K562 (cell line): Measurements from ENCODE around the gene TGFBR2. TPM values are rescaled to one million over a fixed set of nuclear protein-coding genes. Genes with fewer than 3 reads are reported as not detected.

Source experiments
- ATAC-seq: fragments of 200-7000 bp; cut with Tn5 transposase; 3 replicates; pipeline ENCODE4 v1.9.1; 2020; ENCODE audit warnings: moderate library complexity
- BruUV-seq: library from RNA; stranded (reverse); fragments of 400-500 nt; replicated peaks from 2 replicates; lab custom pipeline; 2021; lab: Mats Ljungman, UMichigan
- CTCF ChIA-PET: fragments of 300-600 bp; formaldehyde crosslinking; extraction: SDS; loops from one replicate; lab custom pipeline; 2021; ENCODE audit warnings: low intra/inter-chr PET ratio; lab: Yijun Ruan, JAX
- POLR2A ChIA-PET: fragments of 300-600, 350-650 bp; sonication (Branson Sonifier 250); formaldehyde crosslinking; extraction: SDS; loops from one replicate; lab custom pipeline; 2021; ENCODE audit warnings: antibody characterized with exemption, inconsistent platforms; lab: Yijun Ruan, JAX
- DNase-seq, 4 experiments: peaks; one replicate each; pipeline versions ENCODE4 v3.0.0 to v3.0.0-alpha.2; 2011 to 2018; ENCODE audit warnings: low spot score in 3 of 4, mixed read lengths in 3 of 4; ENCODE audit errors: extremely low read depth in 1 of 4
- FAIRE-seq: peaks from 2 replicates; lab custom pipeline; 2011; peaks lifted over from hg19 to GRCh38; lab: Jason Lieb, UNC
- H2AFZ ChIP-seq: 2 replicates; pipeline ENCODE4 v1.6.0; 2011; ENCODE audit warnings: low read depth, low read length, control low read depth, inconsistent platforms
- H3K27ac ChIP-seq: fragments of 200-600 bp; 3 replicates; pipeline ENCODE4 v1.8.0; 2011; ENCODE audit warnings: low read depth, mild to moderate bottlenecking, control low read depth, inconsistent platforms, low read length, moderate library complexity, mixed read lengths; ENCODE audit errors: extremely low read depth
- H3K27me3 ChIP-seq, 2 experiments: fragments of 300-600 bp in 1 of 2; 2 replicates in 1 of 2; 3 replicates in 1 of 2; pipeline versions ENCODE4 v1.6.0 to v1.8.0; 2011; ENCODE audit warnings: inconsistent platforms in 2 of 2, low read length in 2 of 2, mild to moderate bottlenecking in 1 of 2, mixed read lengths in 1 of 2, moderate library complexity in 1 of 2; ENCODE audit not compliant: control insufficient read depth in 2 of 2, insufficient read depth in 2 of 2
- H3K36me3 ChIP-seq: fragments of 300-600 bp; 3 replicates; pipeline ENCODE4 v1.8.0; 2011; ENCODE audit warnings: mild to moderate bottlenecking, low read length, inconsistent platforms; ENCODE audit not compliant: control insufficient read depth, insufficient read depth
- H3K4me1 ChIP-seq, 2 experiments: fragments of 200-600 bp in 1 of 2; replicated peaks in 1 of 2; 2 replicates in 1 of 2; 3 replicates in 1 of 2; pipeline versions ENCODE4 v1.5.1 to v1.8.0; 2011; ENCODE audit warnings: inconsistent platforms in 2 of 2, low read length in 2 of 2, mild to moderate bottlenecking in 1 of 2, mixed read lengths in 1 of 2, moderate library complexity in 1 of 2; ENCODE audit not compliant: control insufficient read depth in 2 of 2, insufficient read depth in 2 of 2
- H3K4me2 ChIP-seq: 2 replicates; pipeline ENCODE4 v1.6.1; 2011; ENCODE audit warnings: low read length, control low read depth, inconsistent platforms, mixed read lengths; ENCODE audit not compliant: insufficient read depth
- H3K4me3 ChIP-seq: fragments of 200-600 bp; sonication (generic), shearing (Covaris generic); 2 replicates; pipeline ENCODE4 v1.5.1; 2016; ENCODE audit warnings: control low read depth, inconsistent platforms
- H3K79me2 ChIP-seq: fragments of 200-600 bp; 3 replicates; pipeline ENCODE4 v1.8.0; 2011; ENCODE audit warnings: low read length, inconsistent platforms; ENCODE audit not compliant: control insufficient read depth, insufficient read depth
- H3K9ac ChIP-seq, 2 experiments: 2 replicates each; pipeline versions ENCODE4 v1.6.0 to v1.6.1; 2011; ENCODE audit warnings: low read depth in 2 of 2, low read length in 2 of 2, control low read depth in 1 of 2, inconsistent platforms in 1 of 2, mild to moderate bottlenecking in 1 of 2, mixed read lengths in 1 of 2; ENCODE audit not compliant: insufficient read depth in 1 of 2
- H3K9me1 ChIP-seq: one replicate; pipeline ENCODE4 v1.6.0; 2011; ENCODE audit warnings: inconsistent platforms, mild to moderate bottlenecking, low read length, moderate library complexity; ENCODE audit not compliant: control insufficient read depth, insufficient read depth
- H3K9me3 ChIP-seq: replicated peaks from 2 replicates; pipeline ENCODE4 v1.5.1; 2011; ENCODE audit warnings: low read depth, low read length, inconsistent platforms; ENCODE audit not compliant: control insufficient read depth, insufficient read depth
- H4K20me1 ChIP-seq: replicated peaks from 2 replicates; pipeline ENCODE4 v1.6.1; 2011; ENCODE audit warnings: low read length, inconsistent platforms, mixed read lengths; ENCODE audit not compliant: control insufficient read depth, insufficient read depth
- DEAF1 ChIP-seq: fragments of 450-650 bp; formaldehyde crosslinking; IDR thresholded peaks from 2 replicates; pipeline ENCODE4 v1.4.0; 2020; ENCODE audit warnings: mild to moderate bottlenecking, moderate library complexity
- E2F1 ChIP-seq: sonication (generic); formaldehyde crosslinking; IDR thresholded peaks from 2 replicates; pipeline ENCODE4 v1.8.1; 2023; ENCODE audit warnings: mild to moderate bottlenecking, missing genetic modification reagents, moderate library complexity
- EGR1 ChIP-seq: fragments of 450-650 bp; conservative IDR thresholded peaks from 2 replicates; pipeline ENCODE4 v1.6.1; 2017; ENCODE audit warnings: mild to moderate bottlenecking
- GTF2F1 ChIP-seq: IDR thresholded peaks from 2 replicates; pipeline ENCODE4 v1.6.1; 2011; ENCODE audit warnings: low read depth, low read length, improper control_type of control experiment
- MAZ ChIP-seq, 2 experiments: fragments of 450-650 bp in 1 of 2; sonication (generic) in 1 of 2; formaldehyde crosslinking; IDR thresholded peaks in 1 of 2; conservative IDR thresholded peaks in 1 of 2; 2 replicates each; pipeline versions ENCODE4 v1.4.0 to v1.5.0; 2020; ENCODE audit warnings: mild to moderate bottlenecking in 1 of 2, missing genetic modification reagents in 1 of 2
- NR0B1 ChIP-seq: fragments of 450-650 bp; IDR thresholded peaks from one replicate; pipeline ENCODE4 v1.6.1; 2018; ENCODE audit warnings: mild to moderate bottlenecking, moderate library complexity; ENCODE audit not compliant: partially characterized antibody
- WGBS: fragments of 100-300 bp; shearing (Covaris generic); methylation state at CpG from one replicate; pipeline ENCODE4 v1.1.6; 2016; ENCODE audit warnings: low coverage, mixed read lengths; ENCODE audit not compliant: insufficient coverage; ENCODE audit errors: missing lambda C conversion rate; 5-methylcytosine and 5-hydroxymethylcytosine counted together
- in situ Hi-C: fragments of 300-500 bp; cut with MboI; formaldehyde crosslinking; loops from 4 replicates; pipeline ENCODE4 v1.15.0; 2018; ENCODE audit warnings: inconsistent platforms, mixed read lengths
- intact Hi-C: fragments of 100-400 bp; cut with micrococcal nuclease; formaldehyde crosslinking; loops from 2 replicates; pipeline ENCODE4 v1.14.2; 2022
- polyA plus RNA-seq, 8 experiments: library from polyadenylated mRNA; depleted of rRNA in 4 of 8; stranded (reverse) in 5 of 8; unstranded in 3 of 8; fragments of >200 nt; fragmentation: Nextera tagmentation in 2 of 8; fragmentation: Illumina TruSeq in 1 of 8; extraction: Ambion mirVana in 2 of 8; extraction: Trizol in 1 of 8; gene quantifications; 2 replicates each; pipeline versions ENCODE4 v1.2.1 to v1.2.3, GENCODE V29; 2011 to 2014; ENCODE audit warnings: inconsistent platforms in 1 of 8, missing spikeins in 1 of 8
- total RNA-seq, 7 experiments: library from RNA; depleted of rRNA in 6 of 7; stranded (reverse); fragments of >200 nt in 6 of 7; fragmentation: Illumina TruSeq in 2 of 7; extraction: Trizol in 2 of 7; gene quantifications; 2 replicates each; pipeline versions ENCODE4 v1.2.1 to v1.2.3, GENCODE V29; 2011 to 2021; ENCODE audit warnings: low replicate concordance in 1 of 7

The TGFBR2 gene
- total and polyA plus RNA-seq, 9 of the 15 experiments (the other 6 are each of a cell fraction or from before 2014, with no cell fraction given) = 0.11 to 0.84 (median 0.24) TPM

- WGBS = 0% methylated on average over 2 of the region's 2 CpGs
- no peaks in the 10 kb centered on the region for H3K36me3 ChIP-seq
- DNase-seq (no peak), FAIRE-seq (no peak), ATAC-seq (no peak)
- H3K79me2 ChIP-seq = no peaks in the 10 kb centered on the region
- no peak overlapping the region for H3K27ac ChIP-seq
- no peaks in the 10 kb centered on the region for H4K20me1 ChIP-seq
- CTCF ChIA-PET = no interaction called here
- intact Hi-C loops = no loop called here
- in situ Hi-C loops = no loop called here
- H3K9me1 ChIP-seq = no peaks in the 10 kb centered on the region
- H3K27me3 ChIP-seq = no peaks in the 10 kb centered on the region
- no TSS peak for BruUV-seq
- no peak overlapping the region for H2AFZ ChIP-seq
- TF ChIP-seq NR0B1 (no peak), EGR1 (no peak), MAZ (CRISPR knock-in tag; conservative IDR thresholded peaks at IDR 0.05 in 1 of 2, IDR thresholded peaks at IDR 0.05 in 1 of 2) (no peak), GTF2F1 (no peak), DEAF1 (CRISPR knock-in tag) (no peak), E2F1 (CRISPR knock-in tag) (no peak)
- TF ChIP-seq, all 486 proteins: peak for 0
- no peak overlapping the region for H3K9ac ChIP-seq
- H3K9me3 ChIP-seq = no peaks in the 10 kb centered on the region
- no peak overlapping the region for H3K4me3 ChIP-seq
- no peaks in the 10 kb centered on the region for H3K4me1 ChIP-seq
- no peak overlapping the region for H3K4me2 ChIP-seq
- POLR2A ChIA-PET = interaction anchor here (0.6 kb wide), 1 partner anchor 214 kb away, joined by 3 read pairs; no protein-coding TSS in a partner anchor
Observed at GRCh38 chr3:30721314-30721634, 114.9 kb downstream of the TGFBR2 start.
